HG02885 (cell line): ENCODE data around the gene ARMC2.
"Not testable (repeated sequence)": the region's sequence is repeated elsewhere in the genome, so short reads cannot be mapped to it uniquely, and the experiment has no call there.

Experiments
- ATAC-seq: cut with Tn5 transposase; IDR thresholded peaks from one replicate; pipeline ENCODE4 v1.9.1; 2021; ENCODE audit warnings: mild to moderate bottlenecking; ENCODE audit not compliant: unreplicated experiment, poor library complexity

The ARMC2 gene

DNA sequence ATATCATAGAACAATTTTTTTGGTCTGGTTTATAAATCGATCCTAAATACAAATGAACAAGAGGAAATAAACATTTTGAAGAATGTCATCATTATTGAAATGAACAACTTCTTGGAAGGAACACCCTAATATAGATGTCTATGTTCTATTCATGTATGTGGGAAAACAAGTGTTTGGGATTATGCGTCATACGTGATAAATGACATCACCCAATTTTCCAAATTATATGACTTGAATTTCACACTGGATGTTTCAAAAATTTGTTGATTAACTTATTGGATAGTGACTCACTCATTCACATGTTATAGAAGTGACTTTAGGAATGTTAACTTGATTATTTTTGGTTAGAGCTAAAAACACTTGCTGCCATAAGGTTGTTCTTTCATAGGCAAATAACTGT is 18.6 kb downstream of the ARMC2 start:
- ATAC-seq, result no peak

DNA sequence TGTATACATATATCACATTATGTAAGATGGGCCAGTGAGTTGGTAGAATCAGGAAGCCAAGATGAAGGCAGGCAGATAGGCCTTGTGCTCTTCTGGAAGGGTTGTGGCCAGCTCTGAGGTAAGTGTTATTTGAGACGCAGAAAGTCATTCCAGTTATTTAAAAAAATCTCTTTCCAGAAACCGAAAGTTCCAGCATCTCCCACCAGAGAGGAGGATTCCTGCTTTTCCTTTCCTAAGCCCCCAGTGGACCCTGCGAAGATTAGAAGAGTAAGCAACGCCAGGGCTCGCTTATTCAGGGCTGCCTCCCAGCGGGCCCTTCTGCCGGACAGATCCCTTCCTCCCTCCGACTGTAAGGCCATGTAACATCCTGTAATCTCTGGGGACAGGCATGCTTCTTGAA is 20.4 kb downstream of the ARMC2 start:
- no peak for ATAC-seq

DNA sequence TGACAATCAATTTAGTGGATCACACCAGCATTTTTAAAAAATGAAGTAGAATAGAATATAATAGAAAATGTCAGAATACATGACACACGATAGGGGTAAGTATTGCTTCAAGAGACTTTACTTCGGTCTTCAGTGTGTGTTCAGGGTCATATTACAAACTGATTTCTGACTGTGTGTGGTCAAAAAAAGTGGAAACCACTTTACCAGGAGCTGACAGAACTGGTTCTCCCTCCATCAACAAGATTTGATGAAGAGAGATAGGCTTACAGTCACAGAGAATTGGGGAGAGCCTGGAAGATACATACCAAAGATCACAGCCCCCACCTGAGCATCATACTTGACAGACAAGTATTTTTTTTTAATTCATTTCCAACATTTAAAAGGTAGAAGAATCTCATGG is 21.7 kb downstream of the ARMC2 start:
- ATAC-seq, result no peak

DNA sequence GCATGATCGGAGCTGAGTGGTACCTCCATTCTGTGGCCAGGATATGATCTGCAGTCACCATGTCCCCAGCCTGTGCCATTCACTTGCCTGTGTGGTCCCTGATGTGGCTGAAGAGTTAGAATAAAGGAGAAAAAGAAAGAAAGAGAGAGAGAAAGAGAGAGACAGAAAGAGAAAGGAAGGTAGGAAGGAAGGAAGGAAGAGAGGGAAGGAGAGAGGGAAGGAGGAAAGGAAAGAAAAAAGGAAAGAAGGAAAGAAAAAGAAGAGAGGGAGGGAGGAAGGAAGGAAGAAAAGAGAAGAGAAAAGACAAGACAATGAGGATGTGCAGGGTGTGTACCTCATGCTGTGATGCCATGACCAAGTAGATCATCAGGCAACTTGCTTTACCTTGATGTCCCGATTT is 22.1 kb downstream of the ARMC2 start:
- ATAC-seq, result no peak

DNA sequence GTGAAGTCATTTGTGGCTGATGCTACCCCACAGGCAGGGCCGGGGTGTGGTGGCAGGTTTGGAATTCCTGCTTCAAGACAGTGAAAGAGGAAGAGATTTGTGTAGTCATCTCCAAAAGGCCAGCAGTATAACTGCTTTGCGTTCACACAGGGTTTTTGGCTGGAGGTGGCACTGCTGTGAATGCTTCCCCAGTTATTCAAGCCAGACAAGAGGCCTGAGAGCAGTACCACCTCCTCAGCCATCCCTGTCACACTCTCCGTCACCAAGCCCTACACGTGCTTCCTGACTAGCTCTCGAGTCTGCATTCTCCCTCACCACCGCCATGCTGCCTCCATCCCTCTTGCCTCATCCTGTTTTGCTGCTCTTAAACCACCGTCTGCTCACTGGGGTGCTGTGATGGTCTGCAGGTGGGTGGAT is 23.9 kb downstream of the ARMC2 start:
- ATAC-seq, result no peak

DNA sequence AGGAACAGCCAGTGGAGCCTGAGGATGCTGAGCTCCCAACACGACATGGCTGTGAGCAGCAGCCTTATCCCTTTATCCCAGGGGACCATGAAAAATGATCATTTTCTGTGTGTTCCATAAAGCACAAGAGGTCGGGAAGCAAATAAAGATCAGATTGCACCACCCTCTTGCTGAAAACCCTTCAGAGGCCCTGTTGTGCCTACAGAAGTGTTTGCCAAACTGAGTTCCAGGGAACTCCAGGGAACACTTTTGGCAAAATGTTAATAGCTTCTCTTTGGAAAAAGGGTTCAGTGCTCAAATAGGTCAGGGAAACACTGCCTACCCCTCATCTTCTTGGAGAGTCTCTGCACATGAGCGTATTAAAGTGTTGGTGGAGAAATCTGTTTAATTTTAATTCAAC is 24.4 kb downstream of the ARMC2 start:
- ATAC-seq, result no peak

DNA sequence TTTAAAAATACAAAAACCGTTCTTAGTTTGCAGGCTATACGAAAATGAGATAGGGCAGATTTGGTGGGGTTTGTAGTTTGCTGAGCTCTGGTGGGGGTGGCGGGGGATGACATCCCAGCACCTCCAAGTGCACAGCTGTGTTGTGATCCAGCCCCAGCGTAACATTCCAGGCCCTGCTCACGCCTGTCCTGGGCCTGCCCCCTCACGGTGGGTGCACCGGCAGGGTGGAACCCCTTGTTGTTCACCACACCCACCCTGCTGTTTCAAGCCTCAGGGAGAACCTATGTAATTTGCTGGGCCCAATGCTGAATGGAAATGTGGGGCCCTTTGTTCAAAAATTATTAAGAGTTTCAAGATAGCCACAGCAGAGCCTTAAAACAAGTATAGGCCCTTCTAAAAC is 25.0 kb downstream of the ARMC2 start:
- ATAC-seq, result no peak

DNA sequence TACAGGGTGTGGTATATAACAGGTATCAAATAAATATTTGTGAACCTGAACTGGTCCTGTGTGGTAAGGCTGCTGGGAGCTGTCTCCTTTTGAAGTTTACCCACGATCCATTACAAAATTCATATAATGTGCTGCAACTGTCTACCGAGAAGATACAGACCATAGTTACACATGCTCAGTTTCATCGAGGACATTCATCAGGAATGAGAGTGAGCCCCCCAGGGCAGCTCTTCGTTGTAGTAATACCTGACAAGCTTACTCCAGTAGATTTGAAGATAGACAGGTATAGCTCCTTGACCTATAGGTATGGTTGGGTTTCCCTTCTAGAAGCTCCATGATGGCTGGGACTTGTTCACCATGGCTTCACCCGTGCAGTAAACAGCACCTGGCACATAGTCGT is 25.7 kb downstream of the ARMC2 start:
- ATAC-seq, result no peak

DNA sequence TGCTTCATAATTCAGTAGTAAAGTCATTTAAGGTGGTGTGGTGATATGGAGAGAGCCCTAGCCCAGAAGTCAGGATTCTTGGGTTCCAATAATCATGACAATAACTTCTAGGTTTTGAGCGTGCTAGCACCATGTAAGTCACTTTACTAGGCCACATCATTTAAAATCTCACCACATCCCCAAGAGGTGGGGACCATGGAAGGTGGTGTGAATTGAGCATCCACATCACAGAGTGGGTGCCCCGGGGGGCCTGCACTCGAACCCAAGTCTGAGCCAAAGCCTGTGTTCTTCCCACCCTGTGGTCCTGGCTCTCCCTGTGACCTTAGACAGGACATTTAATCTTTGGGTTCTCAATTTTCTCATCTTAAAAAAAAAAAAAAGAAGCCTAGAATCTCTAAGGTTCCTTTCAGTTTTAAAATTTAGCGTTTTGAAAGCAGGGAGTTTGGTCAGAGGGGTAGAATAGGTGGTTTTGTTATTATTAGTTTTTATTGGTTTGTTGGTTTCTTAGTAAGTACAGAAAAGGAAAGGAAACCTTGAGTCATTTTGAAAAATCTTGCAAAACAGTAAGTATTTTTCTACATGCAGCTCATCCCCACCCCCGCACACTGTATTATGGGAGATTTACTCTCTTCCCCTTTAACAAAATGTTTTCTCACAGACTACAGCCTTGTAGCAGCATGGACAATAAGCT is 26.4 kb downstream of the ARMC2 start:
- ATAC-seq, result peak; percentile 92

DNA sequence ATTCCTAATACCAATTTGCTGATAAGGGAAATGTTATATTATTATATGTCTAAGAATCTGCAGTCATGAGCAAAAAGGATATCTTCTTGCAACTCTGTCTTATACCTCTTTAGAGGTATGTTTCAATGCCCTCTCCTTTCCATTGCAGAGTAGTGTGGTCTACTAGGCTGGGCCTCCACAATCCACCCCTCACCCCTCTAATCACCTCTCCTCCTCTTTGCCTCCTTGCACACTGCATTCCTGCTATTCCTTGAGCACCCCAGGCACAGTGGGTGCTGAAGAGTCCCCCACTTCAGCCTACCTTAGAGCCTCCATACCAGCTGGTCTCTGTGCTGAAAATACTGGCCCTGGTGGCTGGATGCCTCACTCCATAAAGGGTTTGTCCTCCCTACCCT is 26.9 kb downstream of the ARMC2 start:
- ATAC-seq, result peak; percentile 35

DNA sequence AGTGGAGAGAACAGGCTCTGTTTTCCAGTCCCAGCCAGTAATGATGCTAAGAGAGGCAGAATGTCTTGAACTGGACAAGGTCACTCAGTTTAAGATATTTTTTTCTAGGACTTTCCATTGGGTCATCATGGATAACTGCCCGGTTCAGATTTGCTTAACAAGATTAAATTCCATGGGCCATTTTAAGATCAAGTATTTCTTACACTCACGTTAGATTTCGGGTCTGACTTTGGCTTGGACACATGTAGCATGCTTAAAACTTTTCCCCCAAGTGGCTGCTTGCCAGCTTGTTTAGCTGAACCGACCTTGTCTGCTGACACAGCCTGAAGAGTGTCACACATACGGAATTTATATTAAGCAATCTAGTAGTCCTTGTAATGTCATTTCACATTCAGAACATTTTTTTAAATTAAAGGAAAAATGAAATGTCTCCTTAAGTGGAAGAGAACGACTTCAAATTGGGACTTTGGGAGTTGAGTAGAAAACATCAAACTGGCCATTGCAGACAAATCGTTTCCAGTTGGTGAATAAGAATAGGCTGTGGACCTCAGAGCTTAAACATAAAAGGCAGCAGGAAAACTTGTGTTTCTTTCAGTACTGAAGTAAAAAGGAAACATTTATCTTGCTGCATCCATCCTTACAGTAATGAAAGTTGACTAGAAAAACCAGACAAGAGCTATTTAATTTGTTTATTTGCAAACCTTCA is 29.0 kb downstream of the ARMC2 start:
- no peak for ATAC-seq

DNA sequence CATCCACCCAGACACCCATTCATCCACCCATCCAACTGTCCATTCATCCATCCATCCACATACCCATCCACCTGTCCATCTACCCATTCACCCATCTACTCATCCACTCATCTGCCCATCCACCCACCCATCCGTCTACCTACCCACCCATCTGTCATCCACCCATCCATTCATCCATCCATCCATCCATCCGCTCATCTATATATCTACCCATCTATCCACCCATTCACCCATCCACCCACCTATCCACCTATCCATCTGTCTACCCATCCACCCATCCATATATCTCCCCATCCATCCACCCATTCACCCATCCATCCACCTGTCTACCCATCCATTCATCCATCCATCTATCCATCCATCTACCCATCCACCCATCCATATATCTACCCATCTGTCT is 30.7 kb downstream of the ARMC2 start:
- ATAC-seq, result no peak

DNA sequence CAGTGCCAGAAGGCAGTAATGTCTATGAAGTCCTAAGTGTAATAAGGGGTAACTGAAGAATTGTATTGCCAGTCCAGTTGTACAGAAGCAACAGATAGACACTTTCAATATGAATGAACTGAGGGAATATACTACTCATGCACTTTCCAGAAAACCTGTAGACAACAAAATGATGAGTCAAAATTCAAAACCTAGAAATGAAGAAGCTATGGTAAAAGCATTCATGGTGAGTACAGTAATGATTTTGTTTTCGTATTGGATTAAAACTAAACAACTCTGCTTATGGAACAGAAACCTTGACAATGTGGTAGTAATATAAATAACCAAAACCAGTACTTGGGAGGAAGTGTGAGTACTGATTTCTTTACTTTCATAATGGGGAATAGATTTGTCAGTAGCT is 35.0 kb downstream of the ARMC2 start:
- peak; percentile 88 for ATAC-seq

DNA sequence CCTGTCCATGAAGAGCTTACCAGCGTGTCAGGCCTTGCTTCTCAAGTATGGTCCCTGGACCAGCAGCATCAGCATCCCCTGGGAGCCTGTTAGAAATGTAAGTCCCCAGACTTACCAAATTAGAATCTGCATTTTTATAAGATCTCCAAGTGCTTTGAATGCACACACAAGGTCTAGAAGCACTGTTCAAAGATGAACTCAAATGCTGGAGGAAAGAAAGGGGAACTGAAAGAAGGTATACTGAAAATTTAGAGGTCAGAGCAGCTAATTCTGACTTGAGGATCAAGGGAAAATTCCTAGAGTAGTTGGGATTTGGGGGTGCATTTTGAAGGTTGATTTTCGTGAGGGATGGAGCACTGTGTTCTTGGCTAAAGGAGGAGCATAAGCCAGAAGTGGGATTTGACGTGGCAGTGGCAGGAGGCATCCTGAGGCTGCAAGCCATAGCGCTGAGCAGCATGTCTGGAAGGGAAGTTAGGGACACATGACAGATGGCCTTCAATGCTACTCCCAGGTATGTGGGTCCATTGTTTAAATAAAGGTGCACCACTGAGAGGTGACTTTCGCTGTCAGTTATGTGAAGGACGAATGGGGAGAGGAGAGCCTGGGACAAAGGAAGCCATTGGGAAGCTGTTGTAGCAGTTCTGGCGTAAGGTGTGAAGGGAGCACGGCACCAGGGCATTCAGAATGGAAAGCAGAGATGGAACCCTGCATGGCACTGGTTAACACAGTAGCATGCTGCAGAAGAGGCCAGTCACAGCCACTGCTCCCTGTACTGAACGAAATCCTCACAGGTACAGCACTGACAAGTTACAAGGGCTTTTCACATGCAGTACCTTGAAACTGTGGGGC is 36.2 kb downstream of the ARMC2 start:
- ATAC-seq, result no peak

DNA sequence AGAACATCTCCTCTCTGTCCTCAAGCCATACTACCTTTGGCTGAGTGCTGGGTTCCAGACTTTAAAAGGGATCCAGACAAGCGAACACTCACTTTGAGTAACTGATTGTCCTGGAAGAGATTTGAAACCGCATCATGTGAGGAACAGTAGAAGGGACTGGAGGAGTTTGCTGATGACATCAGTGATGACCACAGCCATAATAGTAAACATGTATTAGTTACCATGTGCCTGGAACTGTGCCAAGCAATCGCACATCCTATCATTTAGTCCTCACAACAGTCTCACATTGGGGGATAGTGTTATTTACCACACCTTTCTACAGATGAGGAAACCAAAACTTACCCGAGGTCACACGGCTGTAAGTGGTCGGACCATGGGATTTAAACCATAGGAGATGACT is 39.8 kb downstream of the ARMC2 start:
- ATAC-seq, result no peak

DNA sequence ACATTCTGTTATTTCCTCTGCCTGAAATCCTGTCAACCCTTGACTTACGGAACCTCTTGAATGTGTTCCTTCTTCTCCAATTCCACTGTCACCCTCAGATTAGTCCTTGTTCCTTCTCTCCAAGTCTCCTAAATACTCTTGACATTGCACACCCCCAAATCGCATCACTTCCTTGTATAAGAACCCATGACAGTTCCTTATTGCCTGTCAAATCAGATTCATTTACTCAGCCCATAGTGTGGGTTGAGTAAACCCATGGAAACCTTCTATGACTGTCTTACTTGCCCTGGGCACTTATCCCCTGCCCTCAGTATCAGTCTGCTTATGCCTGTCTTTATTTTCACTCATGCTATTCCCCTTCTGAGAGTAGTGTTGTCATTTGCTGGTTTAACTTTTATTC is 40.5 kb downstream of the ARMC2 start:
- no peak for ATAC-seq

DNA sequence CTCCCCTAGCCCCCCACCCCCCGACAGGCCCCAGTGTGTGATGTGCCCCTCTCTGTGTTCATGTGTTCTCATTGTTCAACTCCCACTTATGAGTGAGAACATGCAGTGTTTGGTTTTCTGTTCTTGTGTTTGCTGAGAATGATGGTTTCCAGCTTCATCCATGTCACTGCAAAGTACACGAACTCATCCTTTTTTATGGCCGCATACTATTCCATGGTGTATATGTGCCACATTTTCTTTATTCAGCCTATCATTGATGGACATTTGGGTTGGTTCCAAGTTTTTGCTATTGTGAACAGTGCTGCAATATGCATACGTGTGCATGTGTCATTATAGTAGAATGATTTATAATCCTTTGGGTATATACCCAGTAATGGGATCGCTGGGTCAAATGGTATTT is 42.7 kb downstream of the ARMC2 start:
- ATAC-seq, result not testable (repeated sequence)

DNA sequence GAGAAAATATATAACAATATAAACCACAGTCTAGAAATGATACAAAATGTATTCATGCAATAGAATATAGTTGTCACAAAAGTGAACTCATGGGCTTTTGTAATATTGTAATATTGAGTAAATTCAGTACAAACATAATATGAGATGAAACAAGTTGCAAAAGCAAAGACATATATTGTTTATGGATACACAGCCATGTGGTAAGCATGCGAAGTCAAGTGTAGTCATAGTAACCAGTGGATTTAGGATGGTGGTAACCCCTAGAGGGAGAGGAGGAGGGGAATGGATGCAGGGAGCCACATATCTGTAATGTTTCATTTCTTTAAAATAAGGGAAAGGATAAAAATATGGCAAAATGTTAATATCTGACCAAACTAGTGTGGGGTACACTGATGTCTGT is 47.3 kb downstream of the ARMC2 start:
- ATAC-seq, result no peak

DNA sequence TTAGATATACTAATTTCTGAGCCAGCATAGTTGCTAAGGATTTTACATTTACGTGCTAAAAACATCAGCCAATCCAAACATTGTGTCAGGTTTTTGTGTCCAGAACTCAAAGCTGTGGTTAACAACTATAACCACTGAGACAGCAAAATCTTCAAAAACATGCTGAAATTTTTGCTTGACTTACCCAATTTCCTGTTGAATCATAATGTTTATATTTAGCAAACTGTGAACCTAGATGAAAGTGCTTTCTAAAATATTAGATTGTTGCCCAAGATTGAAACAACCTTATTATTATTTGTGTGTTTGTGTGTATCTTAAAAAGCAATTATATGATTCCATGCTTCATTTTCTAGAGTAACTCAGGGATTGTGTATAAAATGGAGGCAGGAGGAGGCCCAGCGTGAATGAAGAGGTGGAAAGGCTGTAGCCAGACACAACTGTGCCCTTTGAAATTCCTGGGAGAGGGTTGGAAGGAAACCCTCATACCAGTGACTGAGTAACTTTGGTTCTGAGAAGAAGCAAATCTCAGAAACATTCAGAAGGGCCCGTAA is 48.0 kb downstream of the ARMC2 start:
- no peak for ATAC-seq

DNA sequence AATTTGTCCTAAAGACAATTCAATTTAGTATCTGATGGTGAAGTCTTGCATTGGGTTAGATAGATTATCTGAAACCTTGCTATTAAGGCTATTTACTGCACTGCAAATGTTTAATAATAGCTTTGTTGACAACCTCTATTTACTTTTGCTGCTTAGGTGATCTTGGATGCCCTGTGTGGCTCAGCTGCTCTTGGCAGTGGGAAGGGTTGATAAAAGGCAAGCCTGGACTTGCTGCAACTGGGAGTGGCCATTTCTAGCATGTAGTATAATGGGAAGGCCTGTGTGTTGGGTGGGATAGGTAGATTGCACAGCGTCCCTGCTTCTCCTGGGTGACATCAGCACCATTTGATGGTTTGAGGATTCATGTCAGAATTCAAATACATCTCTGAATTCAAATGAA is 49.1 kb downstream of the ARMC2 start:
- ATAC-seq, result no peak

DNA sequence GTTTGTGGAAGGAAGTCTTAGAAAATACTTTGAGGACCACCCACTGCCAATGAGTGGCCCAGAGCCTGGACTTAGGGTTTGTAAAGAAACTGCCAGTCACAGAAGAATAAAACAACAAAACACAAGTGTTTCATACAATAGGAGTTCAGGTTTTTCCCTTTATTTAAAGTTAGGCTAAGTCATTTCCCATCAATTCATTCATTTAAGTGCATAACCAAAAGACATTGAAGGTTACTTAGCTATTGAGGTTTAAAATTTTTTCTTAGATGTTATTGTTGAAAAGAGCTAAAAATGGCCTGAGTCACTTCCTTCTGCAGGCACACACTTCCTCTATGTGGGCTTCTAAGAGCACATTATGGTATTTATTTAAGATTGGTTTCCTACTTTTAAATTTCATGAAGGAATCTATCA is 54.2 kb downstream of the ARMC2 start:
- ATAC-seq, result no peak
